Measurements from ENCODE around the gene VPS11. TPM values are rescaled to one million over a fixed set of nuclear protein-coding genes. Genes with fewer than 3 reads are reported as not detected.
A peak's percentile ranks its signal among the peaks of the same experiment; 100 is the strongest.

The VPS11 gene
- total and polyA plus RNA-seq, 12 donors: 15.7 to 44.2 (median 22.5) TPM

GRCh38 chr11:119041821-119042514 lies 25.6 kb upstream of the VPS11 start:
- H3K36me3 ChIP-seq: peaks cover 0 to 29% (median 22%) of the 10 kb centered on the region in 9 donors
- H3K4me1 ChIP-seq: no peaks in the 10 kb centered on the region
- intact Hi-C loops (cut with DNase I): no loop called here
- H3K27me3 ChIP-seq: no peaks in the 10 kb centered on the region
- no peaks in the 10 kb centered on the region for H3K9me3 ChIP-seq
- TF ChIP-seq CTCF (IDR thresholded peaks at IDR 0.05): no peak
- H3K4me3 ChIP-seq: no peak overlapping the region
- no peak for ATAC-seq
- WGBS, 2 donors: 92 to 95% methylated on average over 4 of the region's 4 CpGs
- DNase-seq: no peak
- no peak overlapping the region for H3K27ac ChIP-seq

- H3K4me1 ChIP-seq: no peaks in the 10 kb centered on the region
Measured at GRCh38 chr11:119042927-119043326, 24.7 kb upstream of the VPS11 start.

GRCh38 chr11:119044708-119045107 lies 22.9 kb upstream of the VPS11 start:
- WGBS, 2 donors: 75 to 79% methylated on average over 6 of the region's 6 CpGs
- ATAC-seq: peak in 2 of 8 donors; percentile 8 to 23
- Histone ChIP-seq H3K27me3 (no peaks in the 10 kb centered on the region), H3K4me3 (no peak overlapping the region), H3K4me1 (no peaks in the 10 kb centered on the region), H3K27ac (no peak overlapping the region), H3K36me3 (peaks cover 3 to 56% (median 50%) of the 10 kb centered on the region in 9 donors), H3K9me3 (no peaks in the 10 kb centered on the region)
- intact Hi-C loops (cut with DNase I): no loop called here
- DNase-seq: no peak
- TF ChIP-seq CTCF (IDR thresholded peaks at IDR 0.05): peak in 1 of 9 donors; percentile 9

More at GRCh38 chr11:119042927-119043326, 24.7 kb upstream of the VPS11 start:
- no peak overlapping the region for H3K4me3 ChIP-seq
- intact Hi-C loops (cut with DNase I): no loop called here
- H3K27me3 ChIP-seq: no peaks in the 10 kb centered on the region
- H3K36me3 ChIP-seq: peaks cover 0 to 38% (median 32%) of the 10 kb centered on the region in 9 donors
- H3K9me3 ChIP-seq: no peaks in the 10 kb centered on the region
- TF ChIP-seq CTCF (IDR thresholded peaks at IDR 0.05): no peak
- no peak overlapping the region for H3K27ac ChIP-seq
- WGBS, 2 donors: 88 to 95% methylated on average over 9 of the region's 9 CpGs
- DNase-seq (no peak), ATAC-seq (no peak)

- H3K4me1 ChIP-seq: no peaks in the 10 kb centered on the region
- H3K9me3 ChIP-seq: no peaks in the 10 kb centered on the region
- H3K27ac ChIP-seq: no peak overlapping the region
- 97% methylated on average over 6 of the region's 6 CpGs for WGBS, 2 donors
- DNase-seq: no peak
- intact Hi-C loops (cut with DNase I): no loop called here
- ATAC-seq: no peak
- no peak overlapping the region for H3K4me3 ChIP-seq
- no peak for TF ChIP-seq CTCF (IDR thresholded peaks at IDR 0.05)
- peaks cover 7 to 74% (median 65%) of the 10 kb centered on the region in 9 donors for H3K36me3 ChIP-seq
- no peaks in the 10 kb centered on the region for H3K27me3 ChIP-seq
Measured at GRCh38 chr11:119046489-119046888, 21.1 kb upstream of the VPS11 start.
